ENCODE results near the gene MTMR6.

DNA sequence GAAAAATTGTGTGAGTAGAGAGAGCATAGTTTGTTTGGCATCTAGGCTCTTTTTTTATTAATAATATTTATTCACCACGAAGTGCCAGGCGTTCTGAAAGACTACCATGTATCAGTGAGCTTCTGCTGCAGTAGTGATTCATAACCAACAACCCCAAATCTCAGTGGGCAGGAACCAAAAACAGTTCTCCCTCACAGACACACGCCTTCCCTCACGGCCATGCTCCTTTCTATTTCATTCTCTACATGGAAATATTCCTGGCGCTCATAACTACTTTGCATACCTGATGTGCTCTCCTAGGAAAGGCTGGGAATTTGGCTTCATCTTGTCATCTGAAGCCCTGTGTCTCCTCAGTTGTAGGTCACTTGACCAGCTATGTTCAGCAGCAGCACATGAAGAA lies 88.6 kb downstream of the MTMR6 start:
- TF ChIP-seq, protein P1, sequence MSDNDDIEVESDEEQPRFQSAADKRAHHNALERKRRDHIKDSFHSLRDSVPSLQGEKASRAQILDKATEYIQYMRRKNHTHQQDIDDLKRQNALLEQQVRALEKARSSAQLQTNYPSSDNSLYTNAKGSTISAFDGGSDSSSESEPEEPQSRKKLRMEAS (IDR thresholded peaks at IDR 0.05) = no peak
- TF ChIP-seq, protein P2, sequence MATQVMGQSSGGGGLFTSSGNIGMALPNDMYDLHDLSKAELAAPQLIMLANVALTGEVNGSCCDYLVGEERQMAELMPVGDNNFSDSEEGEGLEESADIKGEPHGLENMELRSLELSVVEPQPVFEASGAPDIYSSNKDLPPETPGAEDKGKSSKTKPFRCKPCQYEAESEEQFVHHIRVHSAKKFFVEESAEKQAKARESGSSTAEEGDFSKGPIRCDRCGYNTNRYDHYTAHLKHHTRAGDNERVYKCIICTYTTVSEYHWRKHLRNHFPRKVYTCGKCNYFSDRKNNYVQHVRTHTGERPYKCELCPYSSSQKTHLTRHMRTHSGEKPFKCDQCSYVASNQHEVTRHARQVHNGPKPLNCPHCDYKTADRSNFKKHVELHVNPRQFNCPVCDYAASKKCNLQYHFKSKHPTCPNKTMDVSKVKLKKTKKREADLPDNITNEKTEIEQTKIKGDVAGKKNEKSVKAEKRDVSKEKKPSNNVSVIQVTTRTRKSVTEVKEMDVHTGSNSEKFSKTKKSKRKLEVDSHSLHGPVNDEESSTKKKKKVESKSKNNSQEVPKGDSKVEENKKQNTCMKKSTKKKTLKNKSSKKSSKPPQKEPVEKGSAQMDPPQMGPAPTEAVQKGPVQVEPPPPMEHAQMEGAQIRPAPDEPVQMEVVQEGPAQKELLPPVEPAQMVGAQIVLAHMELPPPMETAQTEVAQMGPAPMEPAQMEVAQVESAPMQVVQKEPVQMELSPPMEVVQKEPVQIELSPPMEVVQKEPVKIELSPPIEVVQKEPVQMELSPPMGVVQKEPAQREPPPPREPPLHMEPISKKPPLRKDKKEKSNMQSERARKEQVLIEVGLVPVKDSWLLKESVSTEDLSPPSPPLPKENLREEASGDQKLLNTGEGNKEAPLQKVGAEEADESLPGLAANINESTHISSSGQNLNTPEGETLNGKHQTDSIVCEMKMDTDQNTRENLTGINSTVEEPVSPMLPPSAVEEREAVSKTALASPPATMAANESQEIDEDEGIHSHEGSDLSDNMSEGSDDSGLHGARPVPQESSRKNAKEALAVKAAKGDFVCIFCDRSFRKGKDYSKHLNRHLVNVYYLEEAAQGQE (IDR thresholded peaks at IDR 0.05; ENCODE audit: low read depth) = no peak
